GM23338 (cell line): ENCODE data around the gene SRGAP3. TPM values are rescaled to one million over a fixed set of nuclear protein-coding genes. Genes with fewer than 3 reads are reported as not detected.

Source experiments
- ATAC-seq: fragments of 200-7000 bp; cut with Tn5 transposase; 3 replicates; pipeline ENCODE4 v1.9.1; 2020
- DNase-seq: peaks from one replicate; pipeline ENCODE4 v3.0.0-alpha.2; 2015; ENCODE audit warnings: low spot score
- H2AFZ ChIP-seq: fragments of 200-600 bp; sonication (generic); 2 replicates; pipeline ENCODE4 v1.8.0; 2016; ENCODE audit warnings: antibody characterized with exemption, mild to moderate bottlenecking, moderate library complexity
- H3F3A ChIP-seq: fragments of 200-600 bp; sonication (generic); replicated peaks from 2 replicates; pipeline ENCODE4 v1.8.0; 2017; ENCODE audit warnings: antibody characterized with exemption, mixed run types, low read depth
- H3K27ac ChIP-seq: fragments of 200-600 bp; sonication (generic); 2 replicates; pipeline ENCODE4 v1.6.1; 2016; ENCODE audit warnings: low read depth
- H3K27me3 ChIP-seq: fragments of 200-600 bp; sonication (generic); 2 replicates; pipeline ENCODE4 v1.8.0; 2016; ENCODE audit warnings: mild to moderate bottlenecking, mixed run types, moderate library complexity; ENCODE audit not compliant: insufficient read depth
- H3K36me3 ChIP-seq: fragments of 200-600 bp; sonication (generic); 2 replicates; pipeline ENCODE4 v1.8.0; 2016; ENCODE audit warnings: mild to moderate bottlenecking; ENCODE audit not compliant: insufficient read depth
- H3K4me1 ChIP-seq: fragments of 200-600 bp; sonication (generic); 2 replicates; pipeline ENCODE4 v1.8.0; 2016; ENCODE audit warnings: mild to moderate bottlenecking, moderate library complexity; ENCODE audit not compliant: insufficient read depth
- H3K4me2 ChIP-seq: fragments of 200-600 bp; sonication (generic); 2 replicates; pipeline ENCODE4 v1.7.1; 2017; ENCODE audit warnings: mixed run types
- H3K4me3 ChIP-seq: fragments of 200-600 bp; sonication (generic); 2 replicates; pipeline ENCODE4 v1.6.1; 2016; ENCODE audit warnings: mixed run types
- H3K79me2 ChIP-seq: fragments of 200-600 bp; sonication (generic); replicated peaks from 2 replicates; pipeline ENCODE4 v1.8.0; 2017; ENCODE audit warnings: mild to moderate bottlenecking; ENCODE audit not compliant: insufficient read depth
- H3K9me2 ChIP-seq: fragments of 200-600 bp; sonication (generic); 2 replicates; pipeline ENCODE4 v1.8.0; 2017; ENCODE audit not compliant: insufficient read depth
- H4K20me1 ChIP-seq: fragments of 200-600 bp; sonication (generic); replicated peaks from 2 replicates; pipeline ENCODE4 v1.8.0; 2017; ENCODE audit warnings: mild to moderate bottlenecking; ENCODE audit not compliant: insufficient read depth
- H3K27ac Mint-ChIP-seq: 2 replicates; pipeline ENCODE4 v1.8.0; 2020; ENCODE audit warnings: inconsistent platforms, mild to moderate bottlenecking, moderate library complexity, mixed read lengths
- H3K27me3 Mint-ChIP-seq: 3 replicates; pipeline ENCODE4 v1.8.0; 2022; ENCODE audit warnings: low read depth, mild to moderate bottlenecking, moderate library complexity, mixed read lengths, inconsistent platforms; ENCODE audit not compliant: insufficient read depth, poor library complexity
- H3K36me3 Mint-ChIP-seq: 3 replicates; pipeline ENCODE4 v1.8.0; 2021; ENCODE audit warnings: low read depth, mild to moderate bottlenecking, inconsistent platforms, moderate library complexity, mixed read lengths
- H3K4me1 Mint-ChIP-seq: 3 replicates; pipeline ENCODE4 v1.8.0; 2020; ENCODE audit warnings: mild to moderate bottlenecking, inconsistent platforms, mixed read lengths
- H3K4me3 Mint-ChIP-seq: 3 replicates; pipeline ENCODE4 v1.8.0; 2021; ENCODE audit warnings: moderate library complexity, mild to moderate bottlenecking, inconsistent platforms, mixed read lengths
- H3K9me3 Mint-ChIP-seq: 3 replicates; pipeline ENCODE4 v1.8.0; 2020; ENCODE audit warnings: moderate library complexity, mild to moderate bottlenecking, inconsistent platforms, mixed read lengths
- CREB1 ChIP-seq: fragments of 250-450 bp; sonication (Bioruptor Pico); IDR thresholded peaks from 2 replicates; pipeline ENCODE4 v1.5.0; 2020; ENCODE audit warnings: low read depth, mild to moderate bottlenecking, moderate library complexity
- EZH2 ChIP-seq: fragments of 200-600 bp; sonication (generic); IDR thresholded peaks from one replicate; pipeline ENCODE4 v1.8.0; 2017; ENCODE audit warnings: antibody characterized with exemption, mild to moderate bottlenecking, low read depth; ENCODE audit not compliant: unreplicated experiment
- EZH2phosphoT487 ChIP-seq: fragments of 200-600 bp; sonication (generic); IDR thresholded peaks from one replicate; pipeline ENCODE4 v1.8.1; 2018; ENCODE audit warnings: antibody characterized with exemption; ENCODE audit not compliant: unreplicated experiment
- JUNB ChIP-seq: IDR thresholded peaks from one replicate; pipeline ENCODE4 v1.6.1; 2016; ENCODE audit warnings: antibody characterized with exemption; ENCODE audit not compliant: unreplicated experiment
- REST ChIP-seq: IDR thresholded peaks from one replicate; pipeline ENCODE4 v1.6.1; 2018; ENCODE audit warnings: antibody characterized with exemption; ENCODE audit not compliant: unreplicated experiment
- ZNF331 ChIP-seq: fragments of 250-450 bp; sonication (Bioruptor Pico); IDR thresholded peaks from 2 replicates; pipeline ENCODE4 v1.5.0; 2020; ENCODE audit warnings: low read depth, mild to moderate bottlenecking, moderate library complexity
- ZNF462 ChIP-seq: fragments of 250-450 bp; sonication (Bioruptor Pico); IDR thresholded peaks from 2 replicates; pipeline ENCODE4 v1.5.0; 2020; ENCODE audit warnings: mild to moderate bottlenecking, moderate library complexity
- polyA plus RNA-seq: library from polyadenylated mRNA; unstranded; fragments of >200 nt; fragmentation: Nextera tagmentation; extraction: Ambion mirVana; gene quantifications from 2 replicates; pipeline ENCODE4 v1.2.1, GENCODE V29; 2016
- total RNA-seq: library from RNA; depleted of rRNA; stranded (reverse); fragments of >200 nt; shearing (Covaris generic); gene quantifications from 2 replicates; pipeline ENCODE4 v1.2.3, GENCODE V29; 2014

Gene SRGAP3
- total and polyA plus RNA-seq, 2 experiments from 2014 or later = 6.4 to 9.4 TPM

DNA sequence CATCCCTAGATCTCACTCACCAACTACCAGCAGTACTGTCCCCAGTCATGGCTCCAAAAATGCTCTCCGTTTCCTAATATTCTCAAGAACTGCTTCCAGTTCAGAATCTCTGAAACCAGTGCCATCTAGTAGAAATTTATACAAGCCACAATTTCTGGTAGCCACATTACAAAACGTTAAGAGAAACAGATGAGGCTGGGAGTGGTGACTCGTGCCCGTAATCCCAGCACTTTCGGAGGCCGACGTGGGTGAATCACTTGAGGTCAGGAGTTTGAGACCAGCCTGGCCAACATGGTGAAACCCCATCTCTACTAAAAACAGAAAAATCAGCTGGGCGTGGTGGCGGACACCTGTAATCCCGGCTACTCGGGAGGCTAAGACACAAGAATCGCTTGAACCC lies 207.8 kb downstream of the SRGAP3 start:
- TF ChIP-seq EZH2phosphoT487 (no peak), CREB1 (CRISPR knock-in tag) (no peak), REST (no peak), JUNB (no peak), ZNF462 (CRISPR knock-in tag) (no peak), EZH2 (no peak), ZNF331 (no peak)
- Histone ChIP-seq H3K79me2 (no peaks in the 10 kb centered on the region), H3K27me3 (no peaks in the 10 kb centered on the region), H3K4me1 (no peaks in the 10 kb centered on the region), H3K36me3 (no peaks in the 10 kb centered on the region; the same call in 1 of the 2 replicates), H3K27ac (no peak overlapping the region), H3K9me2 (no peaks in the 10 kb centered on the region), H3F3A (no peaks in the 10 kb centered on the region), H4K20me1 (no peaks in the 10 kb centered on the region; the same call in 1 of the 2 replicates), H2AFZ (no peak overlapping the region), H3K4me3 (no peak overlapping the region), H3K4me2 (no peak overlapping the region)
- H3K4me3 Mint-ChIP-seq = no peak overlapping the region
- DNase-seq (no peak), ATAC-seq (no peak)
- H3K27me3 Mint-ChIP-seq = peaks cover 4% of the 10 kb centered on the region
- no peak overlapping the region for H3K27ac Mint-ChIP-seq
- H3K4me1 Mint-ChIP-seq = no peaks in the 10 kb centered on the region; the same call in 2 of the 3 replicates
- H3K36me3 Mint-ChIP-seq = no peaks in the 10 kb centered on the region
- no peaks in the 10 kb centered on the region for H3K9me3 Mint-ChIP-seq
